ENCODE data around the gene SAMSN1. TPM values are rescaled to one million over a fixed set of nuclear protein-coding genes. Genes with fewer than 3 reads are reported as not detected.

Gene SAMSN1
- total and polyA plus RNA-seq, 2 of the 8 experiments (the other 6 are each of a cell fraction or from before 2014, with no cell fraction given): 0.50 to 3.0 TPM

- TF ChIP-seq GABPA (IDR thresholded peaks at IDR 0.05; ENCODE audit: borderline replicate concordance, insufficient read depth, low read length): no peak
- TF ChIP-seq SAP30 (IDR thresholded peaks at IDR 0.05; ENCODE audit: insufficient read depth, insufficient replicate concordance, low read length): no peak
- TF ChIP-seq ZNF274 (IDR thresholded peaks at IDR 0.05; ENCODE audit: borderline replicate concordance, extremely low read depth, low read length): no peak
- TF ChIP-seq, protein P1, sequence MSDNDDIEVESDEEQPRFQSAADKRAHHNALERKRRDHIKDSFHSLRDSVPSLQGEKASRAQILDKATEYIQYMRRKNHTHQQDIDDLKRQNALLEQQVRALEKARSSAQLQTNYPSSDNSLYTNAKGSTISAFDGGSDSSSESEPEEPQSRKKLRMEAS (IDR thresholded peaks at IDR 0.05): no peak
- TF ChIP-seq POLR2A (IDR thresholded peaks at IDR 0.05; ENCODE audit: control extremely low read depth in 1 of 2, low read depth in 2 of 2, low read length in 2 of 2): no peak
- no peak for TF ChIP-seq CEBPB (IDR thresholded peaks at IDR 0.05; ENCODE audit: low read depth, low read length)
These were observed 35.9 kb upstream of the SAMSN1 start (continued) for GRCh38 chr21:14581902-14582457.

Data from H1 (cell line).